ENCODE data around the gene NBEAL1. TPM values are rescaled to one million over a fixed set of nuclear protein-coding genes. Genes with fewer than 3 reads are reported as not detected.
"Not testable (repeated sequence)": the region's sequence is repeated elsewhere in the genome, so short reads cannot be mapped to it uniquely, and the experiment has no call there.

The NBEAL1 gene
- polyA plus RNA-seq, 1 experiment = 11.7 TPM

- H3K27ac ChIP-seq (ENCODE audit: low read depth, low read length) = no peak overlapping the region
- no peak for TF ChIP-seq CTCF (IDR thresholded peaks at IDR 0.05; ENCODE audit: low read depth, low read length)
- H3K9me3 ChIP-seq (ENCODE audit: control insufficient read depth, insufficient read depth, low read length) = no peaks in the 10 kb centered on the region
- POLR2A ChIA-PET = no interaction called here
- H3K4me3 ChIP-seq (ENCODE audit: low read depth, low read length) = no peak overlapping the region
- CTCF ChIA-PET = no interaction called here
- no peak for DNase-seq (ENCODE audit: low read depth, low spot score)
- no peaks in the 10 kb centered on the region for H3K27me3 ChIP-seq (ENCODE audit: control insufficient read depth, insufficient read depth, low read length)
These were observed 22.4 kb downstream of the NBEAL1 start for GRCh38 chr2:203037026-203037425.

GRCh38 chr2:203038586-203038985 is 23.9 kb downstream of the NBEAL1 start:
- Histone ChIP-seq H3K4me3 (ENCODE audit: low read depth, low read length) (no peak overlapping the region), H3K27me3 (ENCODE audit: control insufficient read depth, insufficient read depth, low read length) (no peaks in the 10 kb centered on the region), H3K9me3 (ENCODE audit: control insufficient read depth, insufficient read depth, low read length) (no peaks in the 10 kb centered on the region), H3K27ac (ENCODE audit: low read depth, low read length) (no peak overlapping the region)
- POLR2A ChIA-PET = no interaction called here
- no peak for DNase-seq (ENCODE audit: low read depth, low spot score)
- CTCF ChIA-PET = no interaction called here
- TF ChIP-seq CTCF (IDR thresholded peaks at IDR 0.05; ENCODE audit: low read depth, low read length) = no peak

- POLR2A ChIA-PET; H3K27ac ChIP-seq (ENCODE audit: low read depth, low read length); H3K9me3 ChIP-seq (ENCODE audit: control insufficient read depth, insufficient read depth, low read length); DNase-seq (ENCODE audit: low read depth, low spot score); H3K4me3 ChIP-seq (ENCODE audit: low read depth, low read length); H3K27me3 ChIP-seq (ENCODE audit: control insufficient read depth, insufficient read depth, low read length); CTCF ChIA-PET: not testable (repeated sequence)
These were observed 24.5 kb downstream of the NBEAL1 start for GRCh38 chr2:203039211-203039610.

GRCh38 chr2:203040966-203041521 is 26.4 kb downstream of the NBEAL1 start:
- Histone ChIP-seq H3K9me3 (ENCODE audit: control insufficient read depth, insufficient read depth, low read length) (no peaks in the 10 kb centered on the region), H3K27me3 (ENCODE audit: control insufficient read depth, insufficient read depth, low read length) (no peaks in the 10 kb centered on the region), H3K27ac (ENCODE audit: low read depth, low read length) (no peak overlapping the region), H3K4me3 (ENCODE audit: low read depth, low read length) (no peak overlapping the region)
- POLR2A ChIA-PET = no interaction called here
- DNase-seq (ENCODE audit: low read depth, low spot score) = no peak
- CTCF ChIA-PET = interaction anchor here (0.6 kb wide), 1 partner anchor 467 kb away, joined by 3 read pairs; no protein-coding TSS in a partner anchor
- TF ChIP-seq CTCF (IDR thresholded peaks at IDR 0.05; ENCODE audit: low read depth, low read length) = no peak

- CTCF ChIA-PET = interaction anchor here (0.7 kb wide), 1 partner anchor 51 kb away, joined by 3 read pairs; no protein-coding TSS in a partner anchor
- POLR2A ChIA-PET = interaction anchor here (0.6 kb wide), 1 partner anchor 682 kb away, joined by 5 read pairs; no protein-coding TSS in a partner anchor
- H3K9me3 ChIP-seq (ENCODE audit: control insufficient read depth, insufficient read depth, low read length) = no peaks in the 10 kb centered on the region
- H3K27me3 ChIP-seq (ENCODE audit: control insufficient read depth, insufficient read depth, low read length) = no peaks in the 10 kb centered on the region
- no peak overlapping the region for H3K4me3 ChIP-seq (ENCODE audit: low read depth, low read length)
- no peak for TF ChIP-seq CTCF (IDR thresholded peaks at IDR 0.05; ENCODE audit: low read depth, low read length)
- DNase-seq (ENCODE audit: low read depth, low spot score) = no peak
- H3K27ac ChIP-seq (ENCODE audit: low read depth, low read length) = no peak overlapping the region
These were observed 27.5 kb downstream of the NBEAL1 start for GRCh38 chr2:203042178-203042577.

All from AG04450 (cell line).